H1 (cell line): ENCODE data around the gene NRXN2. TPM values are rescaled to one million over a fixed set of nuclear protein-coding genes. Genes with fewer than 3 reads are reported as not detected.

Experiments used
- CTCF ChIA-PET: fragments of 300-600 bp; sonication (Branson Sonifier 250); formaldehyde crosslinking; loops from one replicate; lab custom pipeline; 2021; ENCODE audit not compliant: partially characterized antibody; lab: Charles Lee
- POLR2A ChIA-PET: fragments of 300-600 bp; sonication (Branson Sonifier 250); formaldehyde crosslinking; loops from one replicate; lab custom pipeline; 2021; ENCODE audit warnings: inconsistent platforms; ENCODE audit not compliant: partially characterized antibody; lab: Charles Lee
- DNase-seq, 2 experiments: peaks; one replicate each; pipeline versions ENCODE4 v3.0.0 to v3.0.0-alpha.2; 2010 to 2022; ENCODE audit warnings: low spot score in 2 of 2, low read depth in 1 of 2, mixed read lengths in 1 of 2
- FAIRE-seq: peaks from 2 replicates; lab custom pipeline; 2011; peaks lifted over from hg19 to GRCh38; lab: Jason Lieb, UNC
- H2AFZ ChIP-seq: 2 replicates; pipeline ENCODE4 v1.8.1; 2012; ENCODE audit warnings: low read length, inconsistent platforms
- H2AK5ac ChIP-seq: 2 replicates; pipeline ENCODE4 v1.6.1; 2013; ENCODE audit warnings: low read depth, low read length
- H2BK120ac ChIP-seq: replicated peaks from 2 replicates; pipeline ENCODE3; 2013; ENCODE audit warnings: low read depth, low read length, inconsistent platforms
- H2BK12ac ChIP-seq: 2 replicates; pipeline ENCODE4 v1.6.1; 2013; ENCODE audit warnings: low read depth, low read length
- H2BK15ac ChIP-seq: 2 replicates; pipeline ENCODE4 v1.6.1; 2013; ENCODE audit warnings: low read length
- H2BK20ac ChIP-seq: 2 replicates; pipeline ENCODE4 v1.6.1; 2013; ENCODE audit warnings: low read length
- H2BK5ac ChIP-seq: 2 replicates; pipeline ENCODE4 v1.6.1; 2013; ENCODE audit warnings: low read depth, low read length
- H3K14ac ChIP-seq: 2 replicates; pipeline ENCODE4 v1.6.1; 2013; ENCODE audit warnings: inconsistent platforms; ENCODE audit not compliant: insufficient read length
- H3K18ac ChIP-seq: 2 replicates; pipeline ENCODE4 v1.6.1; 2013; ENCODE audit warnings: low read length; ENCODE audit errors: extremely low read depth
- H3K23ac ChIP-seq: 2 replicates; pipeline ENCODE4 v1.6.1; 2013; ENCODE audit warnings: inconsistent platforms; ENCODE audit not compliant: insufficient read length
- H3K23me2 ChIP-seq: 2 replicates; pipeline ENCODE4 v1.6.1; 2013; ENCODE audit warnings: low read depth, low read length
- H3K27ac ChIP-seq: 2 replicates; pipeline ENCODE4 v1.6.1; 2011; ENCODE audit warnings: low read depth, low read length, inconsistent platforms
- H3K27me3 ChIP-seq, 4 experiments: replicated peaks in 1 of 4; 1 replicate in 1 of 4; 2 replicates in 3 of 4; pipeline versions ENCODE4 v1.6.1 to v1.8.1; 2011 to 2013; ENCODE audit warnings: low read length in 3 of 4, mild to moderate bottlenecking in 3 of 4, inconsistent platforms in 2 of 4, mixed read lengths in 2 of 4, moderate library complexity in 1 of 4; ENCODE audit not compliant: control insufficient read depth in 3 of 4, insufficient read depth in 3 of 4; ENCODE audit errors: extremely low read depth in 1 of 4
- H3K36me3 ChIP-seq, 4 experiments: 2 replicates each; pipeline versions ENCODE4 v1.6.1 to v1.8.1; 2011 to 2013; ENCODE audit warnings: mild to moderate bottlenecking in 4 of 4, low read length in 3 of 4, moderate library complexity in 2 of 4, control low read depth in 1 of 4, inconsistent platforms in 1 of 4; ENCODE audit not compliant: insufficient read depth in 4 of 4, control insufficient read depth in 2 of 4
- H3K4ac ChIP-seq: replicated peaks from 2 replicates; pipeline ENCODE3; 2013; ENCODE audit warnings: low read length, low read depth, mixed read lengths, inconsistent platforms; ENCODE audit not compliant: insufficient read length
- H3K4me1 ChIP-seq, 4 experiments: replicated peaks in 1 of 4; 1 replicate in 1 of 4; 2 replicates in 3 of 4; pipeline versions ENCODE4 v1.6.1 to v1.8.1; 2011 to 2013; ENCODE audit warnings: low read length in 3 of 4, inconsistent platforms in 2 of 4, mixed read lengths in 1 of 4; ENCODE audit not compliant: insufficient read depth in 4 of 4, control insufficient read depth in 3 of 4
- H3K4me2 ChIP-seq, 2 experiments: 2 replicates each; pipeline versions ENCODE4 v1.6.1 to v1.8.1; 2011 to 2013; ENCODE audit warnings: low read depth in 2 of 2, low read length in 2 of 2, control low read depth in 1 of 2, inconsistent platforms in 1 of 2, mild to moderate bottlenecking in 1 of 2; ENCODE audit not compliant: insufficient read depth in 1 of 2
- H3K4me3 ChIP-seq, 4 experiments: fragments of 200-600, 300-600 bp in 1 of 4; sonication (generic), shearing (Covaris generic), sonication (Bioruptor Twin) in 1 of 4; 2 replicates each; pipeline versions ENCODE4 v1.5.1 to v1.8.1; 2011 to 2016; ENCODE audit warnings: low read length in 4 of 4, low read depth in 3 of 4, control low read depth in 2 of 4, inconsistent platforms in 2 of 4, mild to moderate bottlenecking in 2 of 4, mixed read lengths in 1 of 4, moderate library complexity in 1 of 4; ENCODE audit not compliant: insufficient read depth in 2 of 4; ENCODE audit errors: extremely low read depth in 1 of 4
- H3K56ac ChIP-seq: replicated peaks from 2 replicates; pipeline ENCODE3; 2013; ENCODE audit warnings: low read depth, mild to moderate bottlenecking, mixed read lengths, low read length, inconsistent platforms; ENCODE audit not compliant: insufficient read length
- H3K79me1 ChIP-seq: 2 replicates; pipeline ENCODE4 v1.6.1; 2013; ENCODE audit warnings: low read depth, low read length, control low read depth
- H3K79me2 ChIP-seq, 2 experiments: 2 replicates each; pipeline versions ENCODE4 v1.6.1 to v1.8.1; 2012 to 2013; ENCODE audit warnings: low read length in 2 of 2, mild to moderate bottlenecking in 2 of 2, inconsistent platforms in 1 of 2; ENCODE audit not compliant: insufficient read depth in 2 of 2, control insufficient read depth in 1 of 2
- H3K9ac ChIP-seq, 4 experiments: replicated peaks in 1 of 4; 1 replicate in 1 of 4; 2 replicates in 3 of 4; pipeline versions ENCODE4 v1.6.1 to v1.8.1; 2011 to 2013; ENCODE audit warnings: low read depth in 3 of 4, low read length in 3 of 4, control low read depth in 2 of 4, mild to moderate bottlenecking in 2 of 4, moderate library complexity in 2 of 4, inconsistent platforms in 1 of 4; ENCODE audit errors: extremely low read depth in 1 of 4
- H3K9me3 ChIP-seq, 2 experiments: 2 replicates each; pipeline versions ENCODE4 v1.6.1 to v1.8.1; 2012 to 2013; ENCODE audit warnings: mild to moderate bottlenecking in 2 of 2, moderate library complexity in 2 of 2, control low read depth in 1 of 2, inconsistent platforms in 1 of 2, low read depth in 1 of 2, low read length in 1 of 2, mixed read lengths in 1 of 2; ENCODE audit not compliant: insufficient read depth in 2 of 2
- H4K20me1 ChIP-seq, 2 experiments: replicated peaks in 1 of 2; 2 replicates each; pipeline versions ENCODE3 to v1.8.1; 2011 to 2013; ENCODE audit warnings: inconsistent platforms in 2 of 2, low read length in 2 of 2, mild to moderate bottlenecking in 1 of 2; ENCODE audit not compliant: insufficient read depth in 2 of 2, control insufficient read depth in 1 of 2
- H4K5ac ChIP-seq: 2 replicates; pipeline ENCODE4 v1.6.1; 2013; ENCODE audit warnings: low read length, low read depth, mixed read lengths, inconsistent platforms; ENCODE audit not compliant: insufficient read length
- H4K8ac ChIP-seq: 2 replicates; pipeline ENCODE4 v1.8.0; 2013; ENCODE audit warnings: mild to moderate bottlenecking, moderate library complexity, low read length, inconsistent platforms; ENCODE audit not compliant: insufficient read depth; ENCODE audit errors: extremely low read depth
- H4K91ac ChIP-seq: replicated peaks from 2 replicates; pipeline ENCODE3; 2013; ENCODE audit warnings: low read length, mixed read lengths, inconsistent platforms; ENCODE audit not compliant: insufficient read length
- BACH1 ChIP-seq: IDR thresholded peaks from 2 replicates; pipeline ENCODE4 v1.6.1; 2012; ENCODE audit warnings: low read length, improper control_type of control experiment
- CTBP2 ChIP-seq: IDR thresholded peaks from 2 replicates; pipeline ENCODE4 v1.7.0; 2011; ENCODE audit warnings: borderline replicate concordance, mild to moderate bottlenecking, moderate library complexity, mixed read lengths, low read length; ENCODE audit not compliant: insufficient read depth, insufficient read length
- EP300 ChIP-seq, 2 experiments: IDR thresholded peaks; 1 replicate in 1 of 2; 2 replicates in 1 of 2; pipeline ENCODE4 v1.6.1; 2011 to 2012; ENCODE audit warnings: low read depth in 2 of 2, low read length in 2 of 2, mild to moderate bottlenecking in 2 of 2, borderline replicate concordance in 1 of 2, inconsistent platforms in 1 of 2, moderate library complexity in 1 of 2
- JUN ChIP-seq: IDR thresholded peaks from 2 replicates; pipeline ENCODE4 v1.6.1; 2011; ENCODE audit warnings: low read depth, mild to moderate bottlenecking, improper control_type of control experiment, low read length
- WGBS, 2 experiments: shearing (Covaris generic) in 1 of 2; methylation state at CpG; one replicate each; pipeline versions ENCODE4 v1.1.6 to v1.1.7; 2013 to 2015; ENCODE audit warnings: low lambda C conversion rate in 2 of 2, mixed read lengths in 2 of 2, inconsistent platforms in 1 of 2, low coverage in 1 of 2, missing lambda C conversion rate in 1 of 2; ENCODE audit not compliant: insufficient replicate concordance in 2 of 2, insufficient coverage in 1 of 2, insufficient read length in 1 of 2; ENCODE audit errors: extremely low coverage in 1 of 2, missing lambda C conversion rate in 1 of 2; 5-methylcytosine and 5-hydroxymethylcytosine counted together
- polyA plus RNA-seq, 7 experiments: library from polyadenylated mRNA; depleted of rRNA in 3 of 7; stranded (reverse) in 5 of 7; unstranded in 2 of 7; fragments of >200 nt in 5 of 7; fragments of 200-250 nt in 2 of 7; gene quantifications; 1 replicate in 5 of 7; 2 replicates in 1 of 7; 4 replicates in 1 of 7; pipeline versions ENCODE4 v1.2.1 to v1.2.3, GENCODE V29; 2011 to 2013; ENCODE audit warnings: missing spikeins in 2 of 7, mixed read lengths in 2 of 7
- total RNA-seq: library from RNA; stranded (reverse); fragmentation: NEBNext Ultra II Directional; extraction: Animal tissue kit (Norgen Biotek cat#: 25700); gene quantifications from 2 replicates; pipeline ENCODE4 v1.2.1, GENCODE V29; 2021
- TF ChIP-seq, protein P1 (sequence below), 3 experiments: IDR thresholded peaks; 1 replicate in 2 of 3; 2 replicates in 1 of 3; pipeline versions ENCODE4 v1.5.1 to v1.6.1; 2011; ENCODE audit warnings: low read length in 3 of 3, mild to moderate bottlenecking in 3 of 3, inconsistent platforms in 2 of 3, low read depth in 1 of 3, moderate library complexity in 1 of 3; ENCODE audit not compliant: insufficient read depth in 1 of 3; ENCODE audit errors: control extremely low read depth in 1 of 3
- TF ChIP-seq, protein P2 (sequence below): IDR thresholded peaks from 2 replicates; pipeline ENCODE4 v1.6.1; 2011; ENCODE audit warnings: low read length, improper control_type of control experiment

Gene NRXN2
- total and polyA plus RNA-seq, 2 of the 8 experiments (the other 6 are each of a cell fraction or from before 2014, with no cell fraction given): 1.3 to 11.5 TPM

DNA sequence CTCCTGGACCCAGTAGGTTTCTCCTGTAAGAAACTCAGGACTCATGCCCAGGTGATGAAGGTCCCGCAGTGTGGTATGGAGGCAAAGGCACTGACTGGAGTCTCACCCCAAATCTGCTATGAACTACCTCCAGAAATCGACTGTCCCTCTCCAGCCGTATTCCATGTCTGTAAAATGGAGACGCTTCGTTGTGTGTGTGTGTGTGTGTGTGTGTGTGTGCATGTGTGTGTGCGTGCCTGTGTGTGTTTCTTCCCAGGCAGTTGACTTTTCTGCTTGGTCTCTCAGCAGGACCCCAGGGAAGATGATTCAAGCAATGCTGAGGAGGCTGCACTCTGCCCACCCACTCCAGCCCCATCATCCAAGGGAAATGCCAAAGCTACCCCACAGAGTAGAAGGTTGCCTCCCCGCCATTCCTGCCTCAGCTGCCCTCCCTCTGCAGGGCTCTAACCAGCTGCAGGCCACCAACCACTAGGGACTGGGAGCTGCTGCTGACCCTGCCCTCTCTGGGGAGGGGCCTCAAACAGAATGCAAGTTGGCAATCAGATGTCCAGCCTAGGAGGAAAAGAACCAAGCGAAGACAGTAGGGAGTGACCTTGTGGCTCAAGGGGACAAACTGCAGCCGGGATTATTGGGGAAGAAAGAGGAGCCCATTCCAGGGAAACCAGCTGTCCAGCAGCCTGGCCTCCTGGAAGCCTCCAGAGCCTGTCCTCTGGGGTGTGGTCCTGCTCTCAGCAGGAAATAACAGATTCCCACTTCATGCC lies 75.8 kb downstream of the NRXN2 start:
- H3K23ac ChIP-seq: no peak overlapping the region
- H3K9ac ChIP-seq: no peak overlapping the region
- ChIA-PET POLR2A (interaction anchor here (0.9 to 1.1 kb wide), 2 partner anchors 81 to 89 kb away, joined by 3 to 5 read pairs; no protein-coding TSS in a partner anchor), CTCF (interaction anchor here (1.0 to 15.7 kb wide), 22 partner anchors 9 to 332 kb away, joined by 3 to 201 read pairs (median 5); no protein-coding TSS in a partner anchor)
- H3K4ac ChIP-seq: no peak overlapping the region
- H3K36me3 ChIP-seq: peaks cover 0 to 2% (median 0%) of the 10 kb centered on the region in 4 experiments; a peak in 1 of 8 replicates
- H4K5ac ChIP-seq: no peak overlapping the region
- H3K79me1 ChIP-seq: no peaks in the 10 kb centered on the region
- no peak overlapping the region for H2BK15ac ChIP-seq
- no peak overlapping the region for H2BK12ac ChIP-seq
- H3K27ac ChIP-seq: no peak overlapping the region
- no peak overlapping the region for H3K4me3 ChIP-seq
- H3K23me2 ChIP-seq: peaks cover 14% of the 10 kb centered on the region
- no peak overlapping the region for H3K4me2 ChIP-seq
- H2AFZ ChIP-seq: no peak overlapping the region
- 82% methylated on average over 9 of the region's 9 CpGs; no CpG with 5 or more reads in 1 of the 2 experiments for WGBS, 2 experiments
- H3K14ac ChIP-seq: no peak overlapping the region
- no peak overlapping the region for H2BK120ac ChIP-seq
- H3K4me1 ChIP-seq: peaks cover 4 to 21% (median 11%) of the 10 kb centered on the region in 4 experiments
- no peak overlapping the region for H4K91ac ChIP-seq
- no peak for DNase-seq
- no peak overlapping the region for H2BK20ac ChIP-seq
- no peak overlapping the region for H2AK5ac ChIP-seq
- no peaks in the 10 kb centered on the region for H3K9me3 ChIP-seq
- H3K27me3 ChIP-seq: peaks cover 13 to 35% (median 27%) of the 10 kb centered on the region in 4 experiments
- no peaks in the 10 kb centered on the region for H3K79me2 ChIP-seq
- H4K8ac ChIP-seq: no peak overlapping the region
- H2BK5ac ChIP-seq: no peak overlapping the region
- H3K18ac ChIP-seq: no peak overlapping the region
- no peak overlapping the region for H3K56ac ChIP-seq
- no peak for FAIRE-seq
- H4K20me1 ChIP-seq: peaks cover 0 to 5% of the 10 kb centered on the region in 2 experiments
- TF ChIP-seq, protein P1, sequence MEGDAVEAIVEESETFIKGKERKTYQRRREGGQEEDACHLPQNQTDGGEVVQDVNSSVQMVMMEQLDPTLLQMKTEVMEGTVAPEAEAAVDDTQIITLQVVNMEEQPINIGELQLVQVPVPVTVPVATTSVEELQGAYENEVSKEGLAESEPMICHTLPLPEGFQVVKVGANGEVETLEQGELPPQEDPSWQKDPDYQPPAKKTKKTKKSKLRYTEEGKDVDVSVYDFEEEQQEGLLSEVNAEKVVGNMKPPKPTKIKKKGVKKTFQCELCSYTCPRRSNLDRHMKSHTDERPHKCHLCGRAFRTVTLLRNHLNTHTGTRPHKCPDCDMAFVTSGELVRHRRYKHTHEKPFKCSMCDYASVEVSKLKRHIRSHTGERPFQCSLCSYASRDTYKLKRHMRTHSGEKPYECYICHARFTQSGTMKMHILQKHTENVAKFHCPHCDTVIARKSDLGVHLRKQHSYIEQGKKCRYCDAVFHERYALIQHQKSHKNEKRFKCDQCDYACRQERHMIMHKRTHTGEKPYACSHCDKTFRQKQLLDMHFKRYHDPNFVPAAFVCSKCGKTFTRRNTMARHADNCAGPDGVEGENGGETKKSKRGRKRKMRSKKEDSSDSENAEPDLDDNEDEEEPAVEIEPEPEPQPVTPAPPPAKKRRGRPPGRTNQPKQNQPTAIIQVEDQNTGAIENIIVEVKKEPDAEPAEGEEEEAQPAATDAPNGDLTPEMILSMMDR (IDR thresholded peaks at IDR 0.05; ENCODE audit: control extremely low read depth in 1 of 3, insufficient read depth in 1 of 3, low read depth in 1 of 3, low read length in 3 of 3): no peak
- TF ChIP-seq BACH1 (no peak), EP300 (IDR thresholded peaks at IDR 0.05; ENCODE audit: borderline replicate concordance in 1 of 2, low read depth in 2 of 2, low read length in 2 of 2) (no peak), JUN (no peak), CTBP2 (no peak)
- TF ChIP-seq, protein P2, sequence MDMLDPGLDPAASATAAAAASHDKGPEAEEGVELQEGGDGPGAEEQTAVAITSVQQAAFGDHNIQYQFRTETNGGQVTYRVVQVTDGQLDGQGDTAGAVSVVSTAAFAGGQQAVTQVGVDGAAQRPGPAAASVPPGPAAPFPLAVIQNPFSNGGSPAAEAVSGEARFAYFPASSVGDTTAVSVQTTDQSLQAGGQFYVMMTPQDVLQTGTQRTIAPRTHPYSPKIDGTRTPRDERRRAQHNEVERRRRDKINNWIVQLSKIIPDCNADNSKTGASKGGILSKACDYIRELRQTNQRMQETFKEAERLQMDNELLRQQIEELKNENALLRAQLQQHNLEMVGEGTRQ: no peak
